H1 (cell line): ENCODE data around the gene PAX8. TPM values are rescaled to one million over a fixed set of nuclear protein-coding genes. Genes with fewer than 3 reads are reported as not detected.
"Not testable (repeated sequence)": the region's sequence is repeated elsewhere in the genome, so short reads cannot be mapped to it uniquely, and the experiment has no call there.

ENCODE experiments used
- CTCF ChIA-PET: fragments of 300-600 bp; sonication (Branson Sonifier 250); formaldehyde crosslinking; loops from one replicate; lab custom pipeline; 2021; ENCODE audit not compliant: partially characterized antibody; lab: Charles Lee
- POLR2A ChIA-PET: fragments of 300-600 bp; sonication (Branson Sonifier 250); formaldehyde crosslinking; loops from one replicate; lab custom pipeline; 2021; ENCODE audit warnings: inconsistent platforms; ENCODE audit not compliant: partially characterized antibody; lab: Charles Lee
- DNase-seq, 2 experiments: peaks; one replicate each; pipeline versions ENCODE4 v3.0.0 to v3.0.0-alpha.2; 2010 to 2022; ENCODE audit warnings: low spot score in 2 of 2, low read depth in 1 of 2, mixed read lengths in 1 of 2
- FAIRE-seq: peaks from 2 replicates; lab custom pipeline; 2011; peaks lifted over from hg19 to GRCh38; lab: Jason Lieb, UNC
- H2AFZ ChIP-seq: 2 replicates; pipeline ENCODE4 v1.8.1; 2012; ENCODE audit warnings: low read length, inconsistent platforms
- H2AK5ac ChIP-seq: 2 replicates; pipeline ENCODE4 v1.6.1; 2013; ENCODE audit warnings: low read depth, low read length
- H2BK120ac ChIP-seq: replicated peaks from 2 replicates; pipeline ENCODE3; 2013; ENCODE audit warnings: low read depth, low read length, inconsistent platforms
- H2BK12ac ChIP-seq: 2 replicates; pipeline ENCODE4 v1.6.1; 2013; ENCODE audit warnings: low read depth, low read length
- H2BK15ac ChIP-seq: 2 replicates; pipeline ENCODE4 v1.6.1; 2013; ENCODE audit warnings: low read length
- H2BK20ac ChIP-seq: 2 replicates; pipeline ENCODE4 v1.6.1; 2013; ENCODE audit warnings: low read length
- H2BK5ac ChIP-seq: 2 replicates; pipeline ENCODE4 v1.6.1; 2013; ENCODE audit warnings: low read depth, low read length
- H3K14ac ChIP-seq: 2 replicates; pipeline ENCODE4 v1.6.1; 2013; ENCODE audit warnings: inconsistent platforms; ENCODE audit not compliant: insufficient read length
- H3K18ac ChIP-seq: 2 replicates; pipeline ENCODE4 v1.6.1; 2013; ENCODE audit warnings: low read length; ENCODE audit errors: extremely low read depth
- H3K23ac ChIP-seq: 2 replicates; pipeline ENCODE4 v1.6.1; 2013; ENCODE audit warnings: inconsistent platforms; ENCODE audit not compliant: insufficient read length
- H3K23me2 ChIP-seq: 2 replicates; pipeline ENCODE4 v1.6.1; 2013; ENCODE audit warnings: low read depth, low read length
- H3K27ac ChIP-seq: 2 replicates; pipeline ENCODE4 v1.6.1; 2011; ENCODE audit warnings: low read depth, low read length, inconsistent platforms
- H3K27me3 ChIP-seq, 4 experiments: replicated peaks in 1 of 4; 1 replicate in 1 of 4; 2 replicates in 3 of 4; pipeline versions ENCODE4 v1.6.1 to v1.8.1; 2011 to 2013; ENCODE audit warnings: low read length in 3 of 4, mild to moderate bottlenecking in 3 of 4, inconsistent platforms in 2 of 4, mixed read lengths in 2 of 4, moderate library complexity in 1 of 4; ENCODE audit not compliant: control insufficient read depth in 3 of 4, insufficient read depth in 3 of 4; ENCODE audit errors: extremely low read depth in 1 of 4
- H3K36me3 ChIP-seq, 4 experiments: 2 replicates each; pipeline versions ENCODE4 v1.6.1 to v1.8.1; 2011 to 2013; ENCODE audit warnings: mild to moderate bottlenecking in 4 of 4, low read length in 3 of 4, moderate library complexity in 2 of 4, control low read depth in 1 of 4, inconsistent platforms in 1 of 4; ENCODE audit not compliant: insufficient read depth in 4 of 4, control insufficient read depth in 2 of 4
- H3K4ac ChIP-seq: replicated peaks from 2 replicates; pipeline ENCODE3; 2013; ENCODE audit warnings: low read length, low read depth, mixed read lengths, inconsistent platforms; ENCODE audit not compliant: insufficient read length
- H3K4me1 ChIP-seq, 4 experiments: replicated peaks in 1 of 4; 1 replicate in 1 of 4; 2 replicates in 3 of 4; pipeline versions ENCODE4 v1.6.1 to v1.8.1; 2011 to 2013; ENCODE audit warnings: low read length in 3 of 4, inconsistent platforms in 2 of 4, mixed read lengths in 1 of 4; ENCODE audit not compliant: insufficient read depth in 4 of 4, control insufficient read depth in 3 of 4
- H3K4me2 ChIP-seq, 2 experiments: 2 replicates each; pipeline versions ENCODE4 v1.6.1 to v1.8.1; 2011 to 2013; ENCODE audit warnings: low read depth in 2 of 2, low read length in 2 of 2, control low read depth in 1 of 2, inconsistent platforms in 1 of 2, mild to moderate bottlenecking in 1 of 2; ENCODE audit not compliant: insufficient read depth in 1 of 2
- H3K4me3 ChIP-seq, 4 experiments: fragments of 200-600, 300-600 bp in 1 of 4; sonication (generic), shearing (Covaris generic), sonication (Bioruptor Twin) in 1 of 4; 2 replicates each; pipeline versions ENCODE4 v1.5.1 to v1.8.1; 2011 to 2016; ENCODE audit warnings: low read length in 4 of 4, low read depth in 3 of 4, control low read depth in 2 of 4, inconsistent platforms in 2 of 4, mild to moderate bottlenecking in 2 of 4, mixed read lengths in 1 of 4, moderate library complexity in 1 of 4; ENCODE audit not compliant: insufficient read depth in 2 of 4; ENCODE audit errors: extremely low read depth in 1 of 4
- H3K56ac ChIP-seq: replicated peaks from 2 replicates; pipeline ENCODE3; 2013; ENCODE audit warnings: low read depth, mild to moderate bottlenecking, mixed read lengths, low read length, inconsistent platforms; ENCODE audit not compliant: insufficient read length
- H3K79me1 ChIP-seq: 2 replicates; pipeline ENCODE4 v1.6.1; 2013; ENCODE audit warnings: low read depth, low read length, control low read depth
- H3K79me2 ChIP-seq, 2 experiments: 2 replicates each; pipeline versions ENCODE4 v1.6.1 to v1.8.1; 2012 to 2013; ENCODE audit warnings: low read length in 2 of 2, mild to moderate bottlenecking in 2 of 2, inconsistent platforms in 1 of 2; ENCODE audit not compliant: insufficient read depth in 2 of 2, control insufficient read depth in 1 of 2
- H3K9ac ChIP-seq, 4 experiments: replicated peaks in 1 of 4; 1 replicate in 1 of 4; 2 replicates in 3 of 4; pipeline versions ENCODE4 v1.6.1 to v1.8.1; 2011 to 2013; ENCODE audit warnings: low read depth in 3 of 4, low read length in 3 of 4, control low read depth in 2 of 4, mild to moderate bottlenecking in 2 of 4, moderate library complexity in 2 of 4, inconsistent platforms in 1 of 4; ENCODE audit errors: extremely low read depth in 1 of 4
- H3K9me3 ChIP-seq, 2 experiments: 2 replicates each; pipeline versions ENCODE4 v1.6.1 to v1.8.1; 2012 to 2013; ENCODE audit warnings: mild to moderate bottlenecking in 2 of 2, moderate library complexity in 2 of 2, control low read depth in 1 of 2, inconsistent platforms in 1 of 2, low read depth in 1 of 2, low read length in 1 of 2, mixed read lengths in 1 of 2; ENCODE audit not compliant: insufficient read depth in 2 of 2
- H4K20me1 ChIP-seq, 2 experiments: replicated peaks in 1 of 2; 2 replicates each; pipeline versions ENCODE3 to v1.8.1; 2011 to 2013; ENCODE audit warnings: inconsistent platforms in 2 of 2, low read length in 2 of 2, mild to moderate bottlenecking in 1 of 2; ENCODE audit not compliant: insufficient read depth in 2 of 2, control insufficient read depth in 1 of 2
- H4K5ac ChIP-seq: 2 replicates; pipeline ENCODE4 v1.6.1; 2013; ENCODE audit warnings: low read length, low read depth, mixed read lengths, inconsistent platforms; ENCODE audit not compliant: insufficient read length
- H4K8ac ChIP-seq: 2 replicates; pipeline ENCODE4 v1.8.0; 2013; ENCODE audit warnings: mild to moderate bottlenecking, moderate library complexity, low read length, inconsistent platforms; ENCODE audit not compliant: insufficient read depth; ENCODE audit errors: extremely low read depth
- H4K91ac ChIP-seq: replicated peaks from 2 replicates; pipeline ENCODE3; 2013; ENCODE audit warnings: low read length, mixed read lengths, inconsistent platforms; ENCODE audit not compliant: insufficient read length
- CTCF ChIP-seq, 3 experiments: IDR thresholded peaks; 1 replicate in 2 of 3; 2 replicates in 1 of 3; pipeline versions ENCODE4 v1.5.1 to v1.6.1; 2011; ENCODE audit warnings: low read length in 3 of 3, mild to moderate bottlenecking in 3 of 3, inconsistent platforms in 2 of 3, low read depth in 1 of 3, moderate library complexity in 1 of 3; ENCODE audit not compliant: insufficient read depth in 1 of 3; ENCODE audit errors: control extremely low read depth in 1 of 3
- RAD21 ChIP-seq, 2 experiments: IDR thresholded peaks in 1 of 2; conservative IDR thresholded peaks in 1 of 2; 2 replicates each; pipeline ENCODE4 v1.6.1; 2011; ENCODE audit warnings: low read depth in 2 of 2, low read length in 2 of 2, improper control_type of control experiment in 1 of 2, inconsistent platforms in 1 of 2, mild to moderate bottlenecking in 1 of 2, moderate library complexity in 1 of 2
- WGBS, 2 experiments: shearing (Covaris generic) in 1 of 2; methylation state at CpG; one replicate each; pipeline versions ENCODE4 v1.1.6 to v1.1.7; 2013 to 2015; ENCODE audit warnings: low lambda C conversion rate in 2 of 2, mixed read lengths in 2 of 2, inconsistent platforms in 1 of 2, low coverage in 1 of 2, missing lambda C conversion rate in 1 of 2; ENCODE audit not compliant: insufficient replicate concordance in 2 of 2, insufficient coverage in 1 of 2, insufficient read length in 1 of 2; ENCODE audit errors: extremely low coverage in 1 of 2, missing lambda C conversion rate in 1 of 2; 5-methylcytosine and 5-hydroxymethylcytosine counted together
- polyA plus RNA-seq, 7 experiments: library from polyadenylated mRNA; depleted of rRNA in 3 of 7; stranded (reverse) in 5 of 7; unstranded in 2 of 7; fragments of >200 nt in 5 of 7; fragments of 200-250 nt in 2 of 7; gene quantifications; 1 replicate in 5 of 7; 2 replicates in 1 of 7; 4 replicates in 1 of 7; pipeline versions ENCODE4 v1.2.1 to v1.2.3, GENCODE V29; 2011 to 2013; ENCODE audit warnings: missing spikeins in 2 of 7, mixed read lengths in 2 of 7
- total RNA-seq: library from RNA; stranded (reverse); fragmentation: NEBNext Ultra II Directional; extraction: Animal tissue kit (Norgen Biotek cat#: 25700); gene quantifications from 2 replicates; pipeline ENCODE4 v1.2.1, GENCODE V29; 2021

Gene PAX8
- total and polyA plus RNA-seq, 2 of the 8 experiments (the other 6 are each of a cell fraction or from before 2014, with no cell fraction given): 0.02 TPM; not detected in 1

GRCh38 chr2:113320106-113320505 lies 41.4 kb upstream of the PAX8 start:
- peak in 1 of 3 experiments; percentile 9; a peak in 1 of 4 replicates for TF ChIP-seq CTCF (IDR thresholded peaks at IDR 0.05; ENCODE audit: control extremely low read depth in 1 of 3, insufficient read depth in 1 of 3, low read depth in 1 of 3, low read length in 3 of 3)
- peak in 1 of 2 experiments; percentile 3; a peak in 1 of 4 replicates for TF ChIP-seq RAD21 (IDR thresholded peaks at IDR 0.05 in 1 of 2, conservative IDR thresholded peaks at IDR 0.05 in 1 of 2; ENCODE audit: low read depth in 2 of 2, low read length in 2 of 2)
- H3K4me3 ChIP-seq, H3K9me3 ChIP-seq, H3K4me1 ChIP-seq, H3K79me1 ChIP-seq, POLR2A ChIA-PET, H2BK120ac ChIP-seq, H2BK12ac ChIP-seq, H2AFZ ChIP-seq, H3K23me2 ChIP-seq, H4K20me1 ChIP-seq, H3K18ac ChIP-seq, H2BK5ac ChIP-seq, H3K9ac ChIP-seq, H3K79me2 ChIP-seq, H3K4me2 ChIP-seq, H3K56ac ChIP-seq, H3K14ac ChIP-seq, FAIRE-seq, H2BK15ac ChIP-seq, H4K91ac ChIP-seq, DNase-seq, H3K36me3 ChIP-seq, H3K23ac ChIP-seq, H3K27ac ChIP-seq, H3K4ac ChIP-seq, H4K5ac ChIP-seq, H2BK20ac ChIP-seq, H4K8ac ChIP-seq, H2AK5ac ChIP-seq: not testable (repeated sequence)
- CTCF ChIA-PET: interaction anchor here (0.6 to 1.5 kb wide), 6 partner anchors 17 to 80 kb away, joined by 3 to 6 read pairs (median 4); no protein-coding TSS in a partner anchor
- peaks cover 0 to 10% (median 6%) of the 10 kb centered on the region in 4 experiments; a peak in 5 of 7 replicates for H3K27me3 ChIP-seq
- WGBS, 2 experiments: 81% methylated on average over 7 of the region's 7 CpGs; no CpG with 5 or more reads in 1 of the 2 experiments
